C4-2B (cell line): ENCODE data around the gene RAMP1.

Source experiments
- CTCF ChIP-seq: fragments of 450-650 bp; conservative IDR thresholded peaks from 2 replicates; pipeline ENCODE4 v1.5.1; 2017; ENCODE audit warnings: mild to moderate bottlenecking
- ZFX ChIP-seq: fragments of 450-650 bp; IDR thresholded peaks from 2 replicates; pipeline ENCODE4 v1.6.1; 2017

DNA sequence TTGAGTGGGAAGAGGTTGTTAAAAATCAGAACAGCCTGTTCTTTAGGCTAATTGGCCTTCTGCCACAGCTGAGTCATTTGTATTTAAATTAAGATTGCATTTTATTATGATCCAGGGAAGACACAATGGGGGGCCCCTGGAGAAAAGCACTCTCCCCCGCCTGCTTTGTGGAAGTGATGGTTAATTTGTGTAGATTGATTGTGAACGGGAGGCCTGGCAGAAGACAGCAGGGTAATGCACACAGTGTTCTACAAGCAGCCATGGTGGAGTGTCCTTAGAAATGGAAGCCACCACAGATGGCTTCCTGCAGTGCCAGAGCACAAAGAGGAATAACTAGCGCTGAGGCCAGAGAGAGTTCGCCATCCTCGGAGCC lies 19.6 kb downstream of the RAMP1 start:
- no peak for TF ChIP-seq CTCF
- TF ChIP-seq ZFX, result no peak
